SK-N-SH (cell line): ENCODE measurements around the gene RAMP3. TPM values are rescaled to one million over a fixed set of nuclear protein-coding genes. Genes with fewer than 3 reads are reported as not detected.

ENCODE experiments used
- CTCF ChIA-PET: fragments of 300-600, 350-600 bp; formaldehyde crosslinking; extraction: SDS; loops from one replicate; lab custom pipeline; 2021; lab: Yijun Ruan, JAX
- POLR2A ChIA-PET: fragments of 350-600 bp; sonication (Branson Sonifier 250); formaldehyde crosslinking; extraction: SDS; loops from one replicate; lab custom pipeline; 2020; ENCODE audit warnings: antibody characterized with exemption, inconsistent platforms; lab: Yijun Ruan, JAX
- DNase-seq: peaks from one replicate; pipeline ENCODE4 v3.0.0; 2012
- H2AFZ ChIP-seq: fragments of 200-600 bp; sonication (generic); 2 replicates; pipeline ENCODE4 v1.8.1; 2016; ENCODE audit warnings: antibody characterized with exemption, mild to moderate bottlenecking, low read depth
- H3F3A ChIP-seq: fragments of 200-600 bp; sonication (generic); replicated peaks from 2 replicates; pipeline ENCODE3; 2016; ENCODE audit warnings: antibody characterized with exemption, mild to moderate bottlenecking; ENCODE audit not compliant: insufficient read depth
- H3K27ac ChIP-seq, 2 experiments: fragments of 200-500 bp in 1 of 2; fragments of 200-600 bp in 1 of 2; sonication (Bioruptor generic) in 1 of 2; sonication (generic), shearing (Covaris generic) in 1 of 2; 2 replicates each; pipeline versions ENCODE4 v1.5.1 to v1.6.1; 2014 to 2016; ENCODE audit warnings: low read depth in 2 of 2, inconsistent platforms in 1 of 2, low read length in 1 of 2, mild to moderate bottlenecking in 1 of 2, mixed read lengths in 1 of 2
- H3K27me3 ChIP-seq: fragments of 200-600 bp; sonication (generic), shearing (Covaris generic); 2 replicates; pipeline ENCODE4 v1.6.1; 2016; ENCODE audit warnings: mixed run types; ENCODE audit not compliant: insufficient read depth
- H3K36me3 ChIP-seq, 2 experiments: fragments of 200-500 bp in 1 of 2; fragments of 200-600 bp in 1 of 2; sonication (Bioruptor generic) in 1 of 2; sonication (generic) in 1 of 2; replicated peaks in 1 of 2; 2 replicates each; pipeline versions ENCODE3 to v1.5.1; 2014 to 2016; ENCODE audit warnings: low read length in 1 of 2, mild to moderate bottlenecking in 1 of 2; ENCODE audit not compliant: insufficient read depth in 2 of 2, control insufficient read depth in 1 of 2
- H3K4me1 ChIP-seq, 2 experiments: fragments of 200-500 bp in 1 of 2; fragments of 200-600 bp in 1 of 2; sonication (Bioruptor generic) in 1 of 2; sonication (generic), shearing (Covaris generic) in 1 of 2; 2 replicates each; pipeline versions ENCODE4 v1.5.1 to v1.6.1; 2014 to 2016; ENCODE audit warnings: low read depth in 1 of 2, low read length in 1 of 2, mixed run types in 1 of 2; ENCODE audit not compliant: insufficient read depth in 2 of 2, control insufficient read depth in 1 of 2
- H3K4me2 ChIP-seq: fragments of 200-600 bp; sonication (generic), shearing (Covaris generic); 2 replicates; pipeline ENCODE4 v1.6.1; 2017; ENCODE audit warnings: mixed run types
- H3K4me3 ChIP-seq, 2 experiments: fragments of 200-500 bp in 1 of 2; fragments of 200-600 bp in 1 of 2; sonication (Bioruptor generic) in 1 of 2; sonication (generic), shearing (Covaris generic) in 1 of 2; 2 replicates each; pipeline versions ENCODE4 v1.5.1 to v1.8.1; 2014 to 2016; ENCODE audit warnings: low read depth in 2 of 2, inconsistent platforms in 1 of 2, low read length in 1 of 2, mild to moderate bottlenecking in 1 of 2, mixed read lengths in 1 of 2, moderate library complexity in 1 of 2
- H3K79me2 ChIP-seq: fragments of 200-600 bp; sonication (generic); 2 replicates; pipeline ENCODE4 v1.8.1; 2017; ENCODE audit warnings: mild to moderate bottlenecking; ENCODE audit not compliant: insufficient read depth
- H3K9ac ChIP-seq: fragments of 200-600 bp; sonication (generic); 2 replicates; pipeline ENCODE4 v1.6.1; 2017; ENCODE audit warnings: mixed run types
- H3K9me2 ChIP-seq: fragments of 200-600 bp; sonication (generic); 2 replicates; pipeline ENCODE4 v1.6.1; 2017; ENCODE audit warnings: mixed run types
- H3K9me3 ChIP-seq: fragments of 200-600 bp; sonication (generic); 2 replicates; pipeline ENCODE4 v1.6.1; 2017; ENCODE audit warnings: mixed run types, mild to moderate bottlenecking, moderate library complexity
- H4K20me1 ChIP-seq: fragments of 200-600 bp; sonication (generic); 2 replicates; pipeline ENCODE4 v1.6.1; 2017; ENCODE audit warnings: mild to moderate bottlenecking, mixed run types; ENCODE audit not compliant: insufficient read depth
- CHD2 ChIP-seq: fragments of 150-350 bp; IDR thresholded peaks from 2 replicates; pipeline ENCODE4 v1.6.1; 2018; ENCODE audit warnings: low read length; ENCODE audit not compliant: partially characterized antibody
- CTCF ChIP-seq: fragments of 200-600 bp; sonication (generic); IDR thresholded peaks from 2 replicates; pipeline ENCODE4 v1.6.1; 2017; ENCODE audit warnings: antibody characterized with exemption, mild to moderate bottlenecking, moderate library complexity
- EP300 ChIP-seq, 2 experiments: IDR thresholded peaks; 2 replicates each; pipeline versions ENCODE4 v1.4.0 to v1.6.1; 2012; ENCODE audit warnings: borderline replicate concordance in 1 of 2, low read depth in 1 of 2, low read length in 1 of 2
- EZH2phosphoT487 ChIP-seq: fragments of 200-600 bp; sonication (generic); IDR thresholded peaks from 2 replicates; pipeline ENCODE4 v1.6.1; 2017; ENCODE audit warnings: low read depth, mixed run types, mild to moderate bottlenecking, antibody characterized with exemption, moderate library complexity, borderline replicate concordance
- FOSL2 ChIP-seq: IDR thresholded peaks from 2 replicates; pipeline ENCODE4 v1.4.0; 2012; ENCODE audit warnings: low read depth, mild to moderate bottlenecking, moderate library complexity, borderline replicate concordance
- FOXJ3 ChIP-seq: sonication (generic); formaldehyde crosslinking; IDR thresholded peaks from 2 replicates; pipeline ENCODE4 v1.5.1; 2020; ENCODE audit warnings: mild to moderate bottlenecking, missing genetic modification reagents
- GATA2 ChIP-seq: sonication (generic); formaldehyde crosslinking; IDR thresholded peaks from 2 replicates; pipeline ENCODE4 v1.5.0; 2020; ENCODE audit warnings: mild to moderate bottlenecking, missing genetic modification reagents
- MEF2A ChIP-seq: IDR thresholded peaks from 2 replicates; pipeline ENCODE4 v1.4.0; 2012; ENCODE audit warnings: low read depth, borderline replicate concordance
- NRF1 ChIP-seq: IDR thresholded peaks from 2 replicates; pipeline ENCODE4 v1.6.1; 2012; ENCODE audit warnings: low read depth, mild to moderate bottlenecking, low read length
- POLR2AphosphoS5 ChIP-seq: IDR thresholded peaks from 2 replicates; pipeline ENCODE4 v1.6.1; 2012; ENCODE audit warnings: low read depth, low read length
- RAD21 ChIP-seq: IDR thresholded peaks from 2 replicates; pipeline ENCODE4 v1.6.1; 2012; ENCODE audit warnings: mild to moderate bottlenecking, low read length
- RCOR1 ChIP-seq: fragments of 150-350 bp; IDR thresholded peaks from 2 replicates; pipeline ENCODE4 v1.6.1; 2017; ENCODE audit warnings: antibody characterized with exemption, low read length
- REST ChIP-seq: IDR thresholded peaks from 2 replicates; pipeline ENCODE4 v1.6.1; 2012; ENCODE audit warnings: mild to moderate bottlenecking, low read depth, low read length, moderate library complexity
- SIN3A ChIP-seq: IDR thresholded peaks from 2 replicates; pipeline ENCODE4 v1.6.1; 2012; ENCODE audit warnings: low read depth, mild to moderate bottlenecking, low read length, moderate library complexity, borderline replicate concordance
- TAF1 ChIP-seq: IDR thresholded peaks from 2 replicates; pipeline ENCODE4 v1.6.1; 2012; ENCODE audit warnings: low read depth, mild to moderate bottlenecking, low read length, moderate library complexity, borderline replicate concordance
- TCF12 ChIP-seq: IDR thresholded peaks from 2 replicates; pipeline ENCODE4 v1.4.0; 2012
- TEAD4 ChIP-seq: IDR thresholded peaks from 2 replicates; pipeline ENCODE4 v1.4.0; 2012; ENCODE audit warnings: mild to moderate bottlenecking, borderline replicate concordance; ENCODE audit not compliant: insufficient read depth
- USF2 ChIP-seq: fragments of 150-350 bp; IDR thresholded peaks from 2 replicates; pipeline ENCODE4 v1.6.1; 2017; ENCODE audit warnings: antibody characterized with exemption, low read length, low read depth, borderline replicate concordance
- ZBTB33 ChIP-seq: IDR thresholded peaks from 2 replicates; pipeline ENCODE4 v1.4.0; 2012; ENCODE audit warnings: low read depth, borderline replicate concordance
- WGBS: methylation state at CpG from one replicate; pipeline ENCODE4 v1.1.6; 2017; ENCODE audit warnings: low lambda C conversion rate; 5-methylcytosine and 5-hydroxymethylcytosine counted together
- polyA plus RNA-seq, 3 experiments: library from polyadenylated mRNA; depleted of rRNA; stranded (reverse); fragments of >200 nt; gene quantifications; 2 replicates each; pipeline ENCODE4 v1.2.3, GENCODE V29; 2012

RAMP3 gene
- polyA plus RNA-seq, 1 of the 3 experiments (the other 2 are of a cell fraction), result not detected

- TF ChIP-seq USF2, result no peak
- peak; percentile 40; the same call in 1 of the 2 replicates for TF ChIP-seq NRF1
- peak; percentile 63 for TF ChIP-seq CTCF
- TF ChIP-seq GATA2 (CRISPR knock-in tag), result peak; percentile 52; the same call in 1 of the 2 replicates
- peak; percentile 63 for TF ChIP-seq RCOR1
- TF ChIP-seq TAF1, result peak; percentile 95
- TF ChIP-seq ZBTB33, result no peak
- TF ChIP-seq, all 33 proteins: peak for 18
Measured at GRCh38 chr7:45111298-45112223, 46.0 kb upstream of the RAMP3 start, which contains the start of gene TBRG4 (continued).

- CTCF ChIA-PET, result interaction anchor here (0.9 to 3.5 kb wide), 13 partner anchors 10 to 255 kb away, joined by 3 to 33 read pairs (median 9); partner anchors contain the start of genes CCM2 and PURB
- TF ChIP-seq GATA2 (CRISPR knock-in tag) (no peak), TCF12 (no peak), MEF2A (no peak), CHD2 (no peak), NRF1 (no peak), SIN3A (no peak), RAD21 (no peak), TAF1 (no peak), TEAD4 (no peak), FOXJ3 (no peak), EZH2phosphoT487 (no peak), FOSL2 (no peak), POLR2AphosphoS5 (no peak), EP300 (IDR thresholded peaks at IDR 0.05; ENCODE audit: borderline replicate concordance in 1 of 2, low read depth in 1 of 2, low read length in 1 of 2) (no peak), REST (no peak)
Measured at GRCh38 chr7:45112648-45113047, 44.9 kb upstream of the RAMP3 start.

More at GRCh38 chr7:45112648-45113047, 44.9 kb upstream of the RAMP3 start:
- peak overlapping the region; percentile 92; the same call in 1 of the 2 replicates for H3K9ac ChIP-seq
- peaks cover 18% of the 10 kb centered on the region in 2 experiments for H3K36me3 ChIP-seq
- no peak for DNase-seq
- peaks cover 39% of the 10 kb centered on the region for H3K79me2 ChIP-seq
- H2AFZ ChIP-seq, result 0 out of 2 replicates have a peak overlapping the region, but pooled peaks have one; percentile 88
- H3K4me3 ChIP-seq, result peak overlapping the region; percentile 69 to 97; a peak in 3 of 4 replicates
- WGBS, result 89% methylated on average over 1 of the region's 1 CpG
- H4K20me1 ChIP-seq, result peaks cover 18% of the 10 kb centered on the region
- H3K9me3 ChIP-seq, result no peaks in the 10 kb centered on the region
- peak overlapping the region; percentile 92 for H3K4me2 ChIP-seq
- POLR2A ChIA-PET, result interaction anchor here (1.6 to 2.6 kb wide), 6 partner anchors 12 to 139 kb away, joined by 4 to 16 read pairs (median 10); partner anchors contain the start of genes CCM2 and NACAD
- peaks cover 12 to 19% of the 10 kb centered on the region in 2 experiments; a peak in 2 of 4 replicates for H3K4me1 ChIP-seq
- peak overlapping the region in 1 of 2 experiments; percentile 96; a peak in 1 of 4 replicates for H3K27ac ChIP-seq
- no peaks in the 10 kb centered on the region for H3K9me2 ChIP-seq
- peaks cover 4% of the 10 kb centered on the region for H3F3A ChIP-seq
- H3K27me3 ChIP-seq, result peaks cover 18% of the 10 kb centered on the region; the same call in 1 of the 2 replicates
